Activated T-helper 9 cell treated with anti-CD3 and anti-CD28 coated beads, Interleukin-2, amount 50 U/mL, for 16 hours (primary cell): ENCODE results near the gene KRTAP5-4.

Source experiments
- DNase-seq: peaks from one replicate; pipeline ENCODE4 v3.0.0-alpha.2; 2020; ENCODE audit warnings: low read depth

The KRTAP5-4 gene

DNA sequence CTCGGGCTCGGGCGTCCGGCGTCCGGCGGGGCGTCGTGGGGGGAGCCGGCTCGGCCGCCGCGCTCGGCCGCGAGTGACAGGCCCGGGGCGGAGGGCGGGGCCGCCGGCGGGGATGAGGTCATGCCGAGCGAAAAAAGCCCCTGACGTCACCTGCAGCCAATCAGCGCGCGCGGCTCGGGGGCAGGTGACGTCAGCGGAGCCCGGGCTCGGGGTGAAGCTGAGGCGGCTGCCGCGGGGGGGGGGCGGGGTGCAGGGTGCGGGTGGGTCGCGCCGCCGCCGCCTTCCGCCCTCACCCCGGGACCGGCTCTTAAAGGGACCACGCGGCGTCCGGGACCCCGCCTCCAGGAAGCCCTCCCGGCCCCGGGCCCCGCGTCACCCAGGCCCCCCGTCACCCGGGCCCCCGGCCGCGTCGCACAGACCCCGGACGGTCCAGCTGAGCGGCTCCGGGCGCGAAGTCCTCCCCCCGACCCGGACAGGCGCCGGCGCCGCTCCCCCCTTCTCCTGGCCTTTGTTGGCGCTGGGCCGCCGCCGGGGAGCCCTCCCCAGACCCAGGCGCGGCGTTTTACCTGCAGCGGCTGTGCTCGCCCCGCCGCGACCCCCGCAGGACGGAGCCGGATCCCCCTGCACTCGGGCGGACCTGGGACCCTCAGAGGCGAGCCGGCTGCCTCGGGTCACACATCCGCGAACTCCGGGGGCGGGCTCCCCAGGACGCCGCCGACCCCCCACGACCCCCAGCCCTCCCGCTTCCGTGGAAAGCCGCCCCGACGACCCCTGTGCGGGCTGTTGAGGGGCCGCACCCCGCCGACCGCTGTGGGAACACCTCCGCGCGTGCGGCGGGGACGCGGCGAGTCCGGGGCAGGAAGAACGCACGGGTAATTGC, 49.5 kb downstream of the KRTAP5-4 start, which contains the start of gene DUSP8:
DUSP8 (minus strand) TSS at position 75 of the 880 bp plus-strand sequence. CDS start 6,445 bp downstream, outside the sequence.
- DNase-seq: peak; percentile 93

DNA sequence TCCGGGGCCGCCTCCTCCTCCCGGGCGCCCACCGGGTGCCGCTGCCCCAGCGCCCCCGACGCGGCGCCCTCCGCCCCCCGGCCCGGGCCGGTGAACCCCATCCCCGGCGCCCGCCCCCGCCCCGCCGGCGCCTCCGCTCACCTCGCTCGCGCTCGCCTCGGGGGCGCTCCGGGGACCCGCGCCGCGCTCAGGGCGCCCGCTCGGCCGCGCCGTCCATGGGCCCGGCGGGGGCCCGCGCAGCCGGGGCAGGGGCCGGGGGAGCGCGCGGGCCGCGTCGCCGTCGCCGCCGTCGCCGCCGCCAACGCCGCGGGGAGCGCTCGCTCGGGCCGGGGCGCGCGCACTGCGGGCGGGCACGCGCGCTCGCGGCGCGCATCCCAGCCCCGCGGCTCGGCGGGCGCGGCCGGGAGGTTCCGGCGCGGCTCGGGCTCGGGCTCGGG, 50.2 kb downstream of the KRTAP5-4 start:
- no peak for DNase-seq
